Measurements from ENCODE around the gene TRMT112.

- no peak for TF ChIP-seq POLR2A (IDR thresholded peaks at IDR 0.05)
- TF ChIP-seq, protein P1, sequence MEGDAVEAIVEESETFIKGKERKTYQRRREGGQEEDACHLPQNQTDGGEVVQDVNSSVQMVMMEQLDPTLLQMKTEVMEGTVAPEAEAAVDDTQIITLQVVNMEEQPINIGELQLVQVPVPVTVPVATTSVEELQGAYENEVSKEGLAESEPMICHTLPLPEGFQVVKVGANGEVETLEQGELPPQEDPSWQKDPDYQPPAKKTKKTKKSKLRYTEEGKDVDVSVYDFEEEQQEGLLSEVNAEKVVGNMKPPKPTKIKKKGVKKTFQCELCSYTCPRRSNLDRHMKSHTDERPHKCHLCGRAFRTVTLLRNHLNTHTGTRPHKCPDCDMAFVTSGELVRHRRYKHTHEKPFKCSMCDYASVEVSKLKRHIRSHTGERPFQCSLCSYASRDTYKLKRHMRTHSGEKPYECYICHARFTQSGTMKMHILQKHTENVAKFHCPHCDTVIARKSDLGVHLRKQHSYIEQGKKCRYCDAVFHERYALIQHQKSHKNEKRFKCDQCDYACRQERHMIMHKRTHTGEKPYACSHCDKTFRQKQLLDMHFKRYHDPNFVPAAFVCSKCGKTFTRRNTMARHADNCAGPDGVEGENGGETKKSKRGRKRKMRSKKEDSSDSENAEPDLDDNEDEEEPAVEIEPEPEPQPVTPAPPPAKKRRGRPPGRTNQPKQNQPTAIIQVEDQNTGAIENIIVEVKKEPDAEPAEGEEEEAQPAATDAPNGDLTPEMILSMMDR (IDR thresholded peaks at IDR 0.05): no peak
Measured at GRCh38 chr11:64306876-64307622, 10.3 kb downstream of the TRMT112 start.

Measured in upper lobe of left lung (tissue), 4 donors.